ENCODE results near the gene RIF1. TPM values are rescaled to one million over a fixed set of nuclear protein-coding genes. Genes with fewer than 3 reads are reported as not detected.

Gene RIF1
- total RNA-seq, 1 donor from 2014 or later: 13.9 TPM

- Histone ChIP-seq H3K36me3 (no peaks in the 10 kb centered on the region), H3K9me3 (replicated peaks) (no peaks in the 10 kb centered on the region), H3K4me3 (no peak overlapping the region), H3K27ac (replicated peaks) (no peak overlapping the region), H3K27me3 (ENCODE audit: low read depth) (no peaks in the 10 kb centered on the region), H3K4me1 (no peaks in the 10 kb centered on the region)
- intact Hi-C loops (cut with micrococcal nuclease): no loop called here
- no peak for DNase-seq
- TF ChIP-seq CTCF (IDR thresholded peaks at IDR 0.05; ENCODE audit: borderline replicate concordance): no peak
These were observed 5.8 kb upstream of the RIF1 start for GRCh38 chr2:151403914-151404313.

GRCh38 chr2:151405376-151405775 lies 4.3 kb upstream of the RIF1 start:
- Histone ChIP-seq H3K4me3 (no peak overlapping the region), H3K27ac (replicated peaks) (no peak overlapping the region), H3K4me1 (peaks cover 10% of the 10 kb centered on the region), H3K27me3 (ENCODE audit: low read depth) (no peaks in the 10 kb centered on the region), H3K36me3 (no peaks in the 10 kb centered on the region), H3K9me3 (replicated peaks) (no peaks in the 10 kb centered on the region)
- intact Hi-C loops (cut with micrococcal nuclease): no loop called here
- no peak for DNase-seq
- TF ChIP-seq CTCF (IDR thresholded peaks at IDR 0.05; ENCODE audit: borderline replicate concordance): no peak

- Histone ChIP-seq H3K27ac (replicated peaks) (no peak overlapping the region), H3K4me1 (peaks cover 29% of the 10 kb centered on the region), H3K9me3 (replicated peaks) (no peaks in the 10 kb centered on the region), H3K27me3 (ENCODE audit: low read depth) (no peaks in the 10 kb centered on the region), H3K4me3 (no peak overlapping the region), H3K36me3 (peaks cover 10% of the 10 kb centered on the region)
- no peak for DNase-seq
- intact Hi-C loops (cut with micrococcal nuclease): no loop called here
- TF ChIP-seq CTCF (IDR thresholded peaks at IDR 0.05; ENCODE audit: borderline replicate concordance): no peak
These were observed 2.4 kb upstream of the RIF1 start for GRCh38 chr2:151407281-151407680.

- H3K9me3 ChIP-seq (replicated peaks): no peaks in the 10 kb centered on the region
- no peak for TF ChIP-seq CTCF (IDR thresholded peaks at IDR 0.05; ENCODE audit: borderline replicate concordance)
- H3K27me3 ChIP-seq (ENCODE audit: low read depth): no peaks in the 10 kb centered on the region
- peak overlapping the region; percentile 96 for H3K27ac ChIP-seq (replicated peaks)
- intact Hi-C loops (cut with micrococcal nuclease): no loop called here
- DNase-seq: no peak
- peaks cover 39% of the 10 kb centered on the region for H3K4me1 ChIP-seq
- peaks cover 25% of the 10 kb centered on the region for H3K36me3 ChIP-seq
- H3K4me3 ChIP-seq: peak overlapping the region; percentile 90
These were observed 708 bp upstream of the RIF1 start for GRCh38 chr2:151408788-151409600.

GRCh38 chr2:151410485-151410834 lies 758 bp downstream of the RIF1 start:
- no peak for TF ChIP-seq CTCF (IDR thresholded peaks at IDR 0.05; ENCODE audit: borderline replicate concordance)
- peaks cover 38% of the 10 kb centered on the region for H3K36me3 ChIP-seq
- peak; percentile 24 for DNase-seq
- intact Hi-C loops (cut with micrococcal nuclease): no loop called here
- H3K4me1 ChIP-seq: peaks cover 39% of the 10 kb centered on the region
- H3K9me3 ChIP-seq (replicated peaks): no peaks in the 10 kb centered on the region
- peak overlapping the region; percentile 96 for H3K27ac ChIP-seq (replicated peaks)
- peak overlapping the region; percentile 90 for H3K4me3 ChIP-seq
- H3K27me3 ChIP-seq (ENCODE audit: low read depth): no peaks in the 10 kb centered on the region

Measured in left ventricle myocardium inferior (tissue), 1 donor.